ENCODE measurements around the gene DISP2. TPM values are rescaled to one million over a fixed set of nuclear protein-coding genes. Genes with fewer than 3 reads are reported as not detected.
A peak's percentile ranks its signal among the peaks of the same experiment; 100 is the strongest.

The DISP2 gene
- total RNA-seq, 1 experiment from 2014 or later = 1.3 TPM

DNA sequence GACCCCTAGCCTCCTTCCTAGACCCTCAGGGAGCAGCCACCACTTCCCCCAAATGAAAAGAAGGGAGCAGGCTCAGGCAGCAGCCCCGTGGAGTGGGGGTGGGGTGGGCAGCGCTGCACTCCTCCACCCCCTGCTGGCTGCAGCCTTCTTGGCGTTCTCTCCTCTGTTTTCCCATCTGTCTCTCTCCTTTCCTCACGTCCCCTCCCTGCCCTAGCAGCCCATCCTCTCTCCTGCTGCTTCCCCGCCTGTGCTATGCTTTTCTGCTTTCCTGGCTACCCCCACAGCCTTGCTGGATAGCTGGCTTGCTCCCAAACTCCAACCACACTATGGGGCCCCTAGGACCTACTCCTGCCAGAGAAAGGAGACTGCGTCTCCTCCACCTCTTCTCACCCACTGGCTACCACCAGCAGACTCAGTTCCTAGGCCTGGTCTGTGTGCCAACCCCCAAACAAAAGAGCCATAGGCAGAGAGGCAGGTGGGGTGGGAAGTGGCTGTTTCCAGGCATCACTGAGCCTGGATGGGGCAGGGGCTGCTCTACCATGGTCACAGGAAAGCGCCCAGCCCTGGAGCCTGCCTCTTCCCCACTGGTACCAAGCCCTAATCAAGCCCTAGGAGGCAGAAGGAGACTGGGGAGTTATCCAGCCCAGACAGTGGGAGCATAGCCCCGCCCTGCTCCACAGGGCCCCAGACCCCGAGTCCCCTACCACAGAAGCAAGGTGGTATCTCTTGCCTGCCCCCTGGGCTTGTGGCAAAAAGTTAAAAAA is 3.4 kb upstream of the DISP2 start:
- Histone ChIP-seq H3K79me1 (ENCODE audit: insufficient read depth, low read depth, low read length, poor library complexity, severe bottlenecking) (no peaks in the 10 kb centered on the region), H2AFZ (ENCODE audit: low read length) (no peak overlapping the region), H2BK20ac (ENCODE audit: low read depth, low read length, poor library complexity, severe bottlenecking) (no peak overlapping the region), H4K91ac (ENCODE audit: insufficient read length, low read depth, low read length) (no peak overlapping the region), H3K23ac (ENCODE audit: insufficient read length, low read depth, low read length) (no peak overlapping the region), H2AK5ac (ENCODE audit: insufficient read length, low read length) (no peak overlapping the region), H3K4me1 (ENCODE audit: insufficient read depth, low read length) (no peaks in the 10 kb centered on the region; the same call in 1 of the 2 replicates), H3K56ac (ENCODE audit: insufficient read length, low read depth, low read length) (no peak overlapping the region), H4K8ac (replicated peaks; ENCODE audit: insufficient read length, low read depth, low read length) (no peak overlapping the region), H3K79me2 (ENCODE audit: insufficient read depth, low read length) (no peaks in the 10 kb centered on the region), H3K27ac (ENCODE audit: insufficient read length, low read depth, low read length) (no peak overlapping the region), H3K23me2 (ENCODE audit: insufficient read length, low read depth, low read length, poor library complexity, severe bottlenecking) (peaks cover 8% of the 10 kb centered on the region), H3K9ac (ENCODE audit: extremely low read depth, insufficient read length, low read length) (no peak overlapping the region), H2BK12ac (ENCODE audit: insufficient read length, low read depth, low read length) (no peak overlapping the region), H3T11ph (ENCODE audit: low read length) (no peak overlapping the region), H2BK5ac (ENCODE audit: insufficient read length, low read length) (no peak overlapping the region), H3K4ac (ENCODE audit: low read depth, low read length) (no peak overlapping the region), H2BK120ac (ENCODE audit: low read depth, low read length, poor library complexity, severe bottlenecking) (no peak overlapping the region), H4K20me1 (ENCODE audit: control insufficient read depth, insufficient read depth, insufficient read length) (no peaks in the 10 kb centered on the region), H3K18ac (ENCODE audit: insufficient read length, low read depth, low read length) (no peak overlapping the region), H3K9me3 (ENCODE audit: control insufficient read depth, low read depth, low read length) (no peaks in the 10 kb centered on the region), H2BK15ac (ENCODE audit: low read depth, low read length) (no peak overlapping the region), H3K27me3 (ENCODE audit: insufficient read depth, low read length) (peaks cover 3% of the 10 kb centered on the region; the same call in 1 of the 2 replicates), H3K14ac (ENCODE audit: insufficient read depth, low read length) (peak overlapping the region; percentile 31; the same call in 1 of the 2 replicates), H3K4me2 (ENCODE audit: insufficient read depth, insufficient read length, low read length) (peak overlapping the region; percentile 20), H4K5ac (ENCODE audit: insufficient read length, low read depth, low read length) (no peak overlapping the region)
- H3K27me3 Mint-ChIP-seq (ENCODE audit: low read depth) = peaks cover 34% of the 10 kb centered on the region
- peak overlapping the region in 1 of 2 experiments; percentile 21; a peak in 2 of 5 replicates for H3K4me3 Mint-ChIP-seq
- WGBS (ENCODE audit: extremely low coverage, insufficient read length, low lambda C conversion rate) = no CpG with 5 or more reads among the region's 9 CpGs
- H3K9me3 Mint-ChIP-seq = no peaks in the 10 kb centered on the region
- TF ChIP-seq, protein P1, sequence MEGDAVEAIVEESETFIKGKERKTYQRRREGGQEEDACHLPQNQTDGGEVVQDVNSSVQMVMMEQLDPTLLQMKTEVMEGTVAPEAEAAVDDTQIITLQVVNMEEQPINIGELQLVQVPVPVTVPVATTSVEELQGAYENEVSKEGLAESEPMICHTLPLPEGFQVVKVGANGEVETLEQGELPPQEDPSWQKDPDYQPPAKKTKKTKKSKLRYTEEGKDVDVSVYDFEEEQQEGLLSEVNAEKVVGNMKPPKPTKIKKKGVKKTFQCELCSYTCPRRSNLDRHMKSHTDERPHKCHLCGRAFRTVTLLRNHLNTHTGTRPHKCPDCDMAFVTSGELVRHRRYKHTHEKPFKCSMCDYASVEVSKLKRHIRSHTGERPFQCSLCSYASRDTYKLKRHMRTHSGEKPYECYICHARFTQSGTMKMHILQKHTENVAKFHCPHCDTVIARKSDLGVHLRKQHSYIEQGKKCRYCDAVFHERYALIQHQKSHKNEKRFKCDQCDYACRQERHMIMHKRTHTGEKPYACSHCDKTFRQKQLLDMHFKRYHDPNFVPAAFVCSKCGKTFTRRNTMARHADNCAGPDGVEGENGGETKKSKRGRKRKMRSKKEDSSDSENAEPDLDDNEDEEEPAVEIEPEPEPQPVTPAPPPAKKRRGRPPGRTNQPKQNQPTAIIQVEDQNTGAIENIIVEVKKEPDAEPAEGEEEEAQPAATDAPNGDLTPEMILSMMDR (conservative IDR thresholded peaks at IDR 0.05) = peak; percentile 42; the same call in 2 of the 3 replicates
- peak overlapping the region in 2 of 3 experiments; percentile 49 to 74; a peak in 2 of 7 replicates for H3K27ac Mint-ChIP-seq
- H3K4me1 Mint-ChIP-seq = peaks cover 27 to 39% of the 10 kb centered on the region in 2 experiments
- DNase-seq = peak; percentile 71
- H3K36me3 Mint-ChIP-seq (ENCODE audit: insufficient read depth in 1 of 3, low read depth in 3 of 3) = no peaks in the 10 kb centered on the region; a peak in 1 of 7 replicates
